Left renal cortex interstitium (tissue), 4 donors: Measurements from ENCODE around the gene MCM3AP. TPM values are rescaled to one million over a fixed set of nuclear protein-coding genes. Genes with fewer than 3 reads are reported as not detected.

ENCODE experiments used
- DNase-seq, 4 donors: peaks; one replicate each; pipeline ENCODE4 v3.0.0-alpha.2; 2013; ENCODE audit warnings: low read depth in 4 of 4, low spot score in 2 of 4, missing footprints in 1 of 4
- polyA plus RNA-seq, 4 donors: library from polyadenylated mRNA; unstranded; fragments of 120-200 nt; gene quantifications; one replicate each; pipeline ENCODE4 v1.2.1, GENCODE V29; 2013; ENCODE audit not compliant: insufficient read length in 4 of 4

The MCM3AP gene
- polyA plus RNA-seq, 4 donors, result 64.5 to 114 (median 87.3) TPM

DNA sequence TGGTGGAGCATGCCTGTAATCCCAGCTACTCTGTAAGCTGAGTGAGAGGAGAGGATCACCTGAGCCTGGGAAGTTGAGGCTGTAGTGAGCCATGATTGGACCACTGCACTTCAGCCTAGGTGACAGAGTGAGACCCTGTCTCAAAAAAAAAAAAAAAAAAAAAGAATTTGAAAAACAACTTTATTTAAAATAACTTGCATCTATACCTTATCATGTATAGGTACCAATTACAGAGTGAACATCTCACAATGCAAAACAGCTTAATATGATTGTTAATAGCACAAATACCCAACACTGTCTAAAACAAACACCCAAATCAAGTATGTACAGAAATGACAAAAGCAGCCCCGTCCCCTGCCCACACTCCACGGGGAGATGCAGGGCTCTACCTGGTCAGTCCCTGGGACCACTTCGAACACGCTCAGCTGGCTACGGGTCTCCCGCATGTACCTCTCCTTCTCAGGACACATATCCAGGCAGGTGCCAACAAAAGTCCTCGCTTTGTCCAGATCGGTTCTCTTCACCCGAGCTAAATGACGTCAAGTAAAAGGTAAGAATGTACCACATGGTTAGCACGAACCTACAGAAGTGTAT, 10.5 kb downstream of the MCM3AP start:
- no peak for DNase-seq

DNA sequence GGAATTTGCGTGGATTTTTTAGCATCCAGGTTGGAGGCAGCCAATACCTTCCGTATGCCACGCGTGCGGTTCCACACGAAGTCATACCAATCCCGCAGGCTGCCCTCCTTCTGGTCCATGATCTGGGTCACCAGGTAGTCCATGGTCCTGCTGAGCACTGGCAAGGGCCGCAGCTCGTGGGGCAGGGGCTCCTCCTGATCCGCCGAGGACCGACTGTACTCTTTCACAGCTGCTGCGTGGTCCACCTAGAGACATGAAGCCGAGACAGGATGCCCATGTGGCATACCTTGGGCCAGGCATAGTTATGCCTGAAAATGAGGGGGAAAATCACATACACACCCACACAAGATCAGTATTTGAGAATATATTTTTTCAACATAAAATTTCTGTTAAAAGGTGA, 12.1 kb downstream of the MCM3AP start:
- DNase-seq, result no peak

DNA sequence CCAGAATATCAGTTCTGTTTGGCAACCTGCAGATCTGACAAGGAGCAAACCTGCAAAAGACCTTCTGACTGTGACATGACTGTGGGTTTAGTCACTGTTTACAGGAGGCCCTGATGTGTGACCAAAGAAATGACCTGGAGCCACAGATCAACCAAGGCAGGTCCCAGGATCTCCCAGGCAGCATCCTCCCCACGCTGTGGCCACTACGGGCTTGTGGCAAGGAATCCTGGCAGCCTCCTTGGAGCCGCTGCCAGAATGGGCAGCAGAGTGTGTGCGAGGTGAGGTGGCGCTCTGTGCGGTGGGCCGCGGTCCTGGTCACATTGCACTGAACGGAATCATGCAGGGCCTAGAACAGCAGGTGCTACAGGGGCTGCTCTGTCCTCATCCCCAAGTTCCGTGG, 15.9 kb downstream of the MCM3AP start:
- no peak for DNase-seq

DNA sequence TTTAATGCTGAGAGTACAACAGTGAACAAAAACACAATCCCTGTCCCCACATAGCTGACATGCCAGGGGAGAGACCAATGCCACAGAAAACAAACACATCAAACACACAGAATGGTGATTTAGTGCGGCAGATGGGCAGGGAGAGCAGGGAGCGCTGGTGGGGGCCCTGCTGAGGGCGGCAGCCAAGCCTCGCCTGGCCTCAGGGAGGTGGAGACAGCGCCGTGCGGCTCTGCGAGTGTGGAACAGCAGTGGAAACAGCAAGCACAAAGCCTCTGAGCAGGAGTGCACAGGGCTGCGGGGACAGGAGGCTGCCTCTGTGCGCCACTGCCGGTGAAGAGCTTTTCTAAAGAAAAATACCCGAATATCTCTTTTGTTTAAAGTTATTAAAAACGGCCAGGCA, 17.0 kb downstream of the MCM3AP start:
- no peak for DNase-seq

DNA sequence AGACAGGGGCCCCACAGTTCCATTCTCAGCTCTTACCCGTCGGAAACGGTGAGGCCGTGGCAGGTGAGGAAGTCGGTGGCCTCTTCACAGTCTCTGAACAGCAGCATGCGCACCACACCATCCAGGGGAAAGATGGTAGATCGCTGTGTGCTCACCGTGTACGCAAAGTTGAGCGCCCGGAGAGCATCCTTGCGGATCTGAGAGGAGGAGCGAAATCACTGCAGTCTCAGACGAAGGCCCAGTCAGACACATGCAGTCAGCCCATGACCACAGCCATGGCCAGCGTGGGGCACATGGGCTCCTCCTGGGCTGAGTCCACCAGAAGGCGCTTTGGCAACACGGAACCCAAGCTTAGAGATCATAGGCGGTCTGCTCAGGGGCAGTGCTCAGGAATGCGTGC, 18.5 kb downstream of the MCM3AP start:
- DNase-seq, result no peak

DNA sequence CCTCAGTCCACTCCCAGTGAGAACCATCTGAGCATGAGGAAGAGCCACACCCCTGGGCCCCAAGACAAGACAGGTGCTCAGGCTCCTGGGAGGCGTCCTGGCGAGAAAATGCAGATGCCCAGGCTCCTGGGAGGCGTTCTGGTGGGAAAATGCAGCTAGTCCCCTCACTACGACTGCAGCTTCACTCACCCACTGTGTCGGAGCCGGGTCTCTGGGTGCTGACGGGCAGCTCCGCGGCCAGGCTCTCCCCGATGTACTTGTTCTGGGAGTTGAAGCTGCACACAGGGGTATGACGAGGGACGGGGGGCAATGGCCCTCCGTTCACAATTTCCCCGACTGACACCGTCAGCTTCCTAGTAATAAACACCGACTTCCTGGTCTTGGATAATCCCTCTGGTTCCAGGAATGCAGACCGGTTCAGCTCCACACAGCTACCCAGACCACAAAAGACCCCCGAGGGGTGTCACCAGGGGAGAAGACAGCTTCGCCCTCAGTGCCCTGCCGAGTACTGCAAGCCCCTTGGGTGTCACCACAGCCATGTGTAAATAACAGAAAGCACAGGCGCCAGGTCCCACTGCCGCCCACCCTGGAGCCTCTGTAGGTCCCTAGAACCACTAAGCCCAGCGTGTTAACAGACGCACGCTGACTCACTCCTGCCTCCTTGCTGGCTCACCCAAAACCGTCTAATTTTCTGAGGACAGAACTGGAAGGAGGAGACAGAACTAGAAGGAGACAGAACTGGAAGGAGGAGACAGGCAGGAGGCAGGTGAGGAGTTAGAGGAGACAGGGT, 19.5 kb downstream of the MCM3AP start:
- no peak for DNase-seq

DNA sequence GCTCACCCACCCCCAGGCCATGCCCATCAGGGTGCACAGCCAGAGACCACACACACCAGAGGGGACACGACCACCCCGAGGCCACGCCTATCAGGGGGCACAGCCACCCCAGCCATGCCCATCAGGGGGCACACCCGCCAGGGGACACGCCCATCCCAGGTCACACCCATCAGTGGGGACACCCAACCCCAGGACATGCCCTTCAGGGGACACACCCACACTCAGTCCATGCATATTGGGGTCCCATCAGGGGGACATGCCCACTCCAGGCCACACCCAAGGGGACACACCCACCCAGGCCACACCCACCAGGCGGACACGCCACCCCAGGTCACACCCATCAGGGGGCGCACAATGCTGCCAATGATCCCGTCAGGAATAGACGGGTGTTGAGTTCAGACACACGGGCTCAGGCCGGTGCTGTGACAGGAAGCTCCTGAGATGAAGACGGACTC, 20.7 kb downstream of the MCM3AP start:
- no peak for DNase-seq

DNA sequence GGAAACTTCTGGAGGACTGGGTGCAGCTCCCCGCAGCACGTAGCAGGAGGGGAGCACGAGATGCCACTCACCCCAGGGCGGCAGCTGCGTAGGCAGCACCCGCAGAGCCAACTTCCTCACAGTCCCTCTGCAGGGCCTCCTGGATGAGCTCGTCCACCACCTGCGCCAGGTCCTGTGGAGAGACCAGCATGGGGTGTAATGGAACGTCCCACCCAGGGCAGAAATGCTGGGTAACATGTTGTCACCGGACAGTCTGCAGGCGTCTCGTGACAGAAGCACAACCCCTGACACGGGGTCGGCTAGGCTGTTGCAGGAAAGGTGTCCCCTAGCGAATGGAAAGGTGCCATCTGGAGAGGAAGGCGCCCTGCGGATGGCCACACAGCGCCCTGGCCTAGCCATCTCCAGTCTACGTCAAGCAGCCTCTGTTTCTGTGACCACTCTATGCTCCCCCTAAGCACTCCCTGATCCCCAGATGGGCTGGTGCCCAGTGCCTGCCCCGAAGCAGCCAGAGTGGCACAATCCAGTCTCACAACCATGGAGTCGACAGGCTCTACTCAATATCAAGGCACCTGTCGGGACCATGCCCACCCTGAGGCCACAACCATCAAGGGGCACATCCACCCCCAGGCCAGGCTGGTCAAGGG, 21.2 kb downstream of the MCM3AP start:
- no peak for DNase-seq

DNA sequence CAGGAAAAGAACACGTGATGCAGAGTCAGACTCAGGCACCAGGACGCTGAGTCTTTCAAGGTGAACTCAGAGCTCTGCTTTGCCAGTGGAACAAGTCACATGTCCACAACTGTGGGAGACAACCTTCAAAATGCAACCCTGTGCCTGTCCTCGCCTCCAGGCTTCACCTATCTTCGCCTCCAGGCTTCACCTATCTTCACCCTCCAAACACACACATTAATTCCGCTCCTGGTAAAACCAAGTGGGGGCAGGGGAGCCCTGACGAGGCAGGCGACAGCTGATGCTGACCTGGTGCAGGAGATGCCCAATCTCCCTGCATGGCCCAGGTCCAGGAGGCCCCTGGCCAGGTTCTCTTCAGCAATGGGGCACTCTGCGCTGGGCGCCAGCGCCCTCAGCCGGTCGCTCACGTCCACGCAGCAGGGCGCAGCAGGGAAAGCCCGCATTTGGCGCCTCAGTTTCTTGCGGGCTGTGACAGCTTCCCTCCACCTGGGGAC, 28.9 kb downstream of the MCM3AP start:
- DNase-seq, result no peak

DNA sequence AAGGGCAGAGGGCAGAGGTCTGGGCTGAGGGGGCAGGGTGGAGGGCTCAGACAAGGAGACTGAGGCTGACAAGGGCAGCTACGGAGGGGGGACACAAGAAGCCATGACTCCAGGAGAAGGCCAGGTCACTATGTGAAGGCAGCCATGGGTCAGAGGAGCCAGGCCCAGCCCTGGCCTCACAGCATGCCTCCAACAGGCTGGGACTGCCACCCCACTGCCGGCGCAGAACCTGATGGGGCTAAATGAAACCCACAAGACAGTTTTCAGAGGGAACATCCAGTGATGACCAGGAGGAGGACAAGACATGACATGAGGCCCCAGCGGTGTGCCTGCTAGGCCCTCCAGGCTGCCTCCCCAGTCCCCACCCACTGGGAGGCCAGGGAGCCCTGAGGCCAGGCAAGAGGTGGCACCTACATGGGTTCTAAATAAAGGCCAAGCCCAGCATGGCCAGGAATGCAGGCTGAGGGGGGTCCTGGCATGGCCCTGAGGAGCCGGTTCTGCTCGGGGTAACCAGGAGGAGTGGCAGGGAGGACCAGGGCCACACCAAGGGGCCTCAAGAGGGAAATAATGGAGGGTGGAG, 29.6 kb downstream of the MCM3AP start:
- no peak for DNase-seq

DNA sequence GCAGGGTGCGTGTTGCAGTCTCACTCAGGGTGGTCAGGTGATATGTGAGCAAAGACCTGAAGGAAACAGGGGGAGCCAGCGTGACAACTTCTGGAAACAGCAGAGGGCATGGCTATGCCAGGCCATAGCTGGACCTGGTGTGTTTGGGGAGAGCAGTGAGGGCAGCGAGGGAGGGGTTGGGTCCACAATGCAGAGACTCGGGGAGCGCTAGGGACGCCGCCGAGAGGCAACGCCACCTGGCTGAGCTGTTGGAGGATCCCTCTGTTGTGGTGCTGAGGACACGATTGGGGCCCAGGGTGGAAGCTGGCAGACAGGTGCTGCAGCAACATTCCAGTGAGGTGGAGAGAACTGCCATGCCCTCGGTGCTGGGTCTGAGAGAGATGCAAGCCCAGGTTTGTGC, 30.2 kb downstream of the MCM3AP start:
- DNase-seq, result no peak

DNA sequence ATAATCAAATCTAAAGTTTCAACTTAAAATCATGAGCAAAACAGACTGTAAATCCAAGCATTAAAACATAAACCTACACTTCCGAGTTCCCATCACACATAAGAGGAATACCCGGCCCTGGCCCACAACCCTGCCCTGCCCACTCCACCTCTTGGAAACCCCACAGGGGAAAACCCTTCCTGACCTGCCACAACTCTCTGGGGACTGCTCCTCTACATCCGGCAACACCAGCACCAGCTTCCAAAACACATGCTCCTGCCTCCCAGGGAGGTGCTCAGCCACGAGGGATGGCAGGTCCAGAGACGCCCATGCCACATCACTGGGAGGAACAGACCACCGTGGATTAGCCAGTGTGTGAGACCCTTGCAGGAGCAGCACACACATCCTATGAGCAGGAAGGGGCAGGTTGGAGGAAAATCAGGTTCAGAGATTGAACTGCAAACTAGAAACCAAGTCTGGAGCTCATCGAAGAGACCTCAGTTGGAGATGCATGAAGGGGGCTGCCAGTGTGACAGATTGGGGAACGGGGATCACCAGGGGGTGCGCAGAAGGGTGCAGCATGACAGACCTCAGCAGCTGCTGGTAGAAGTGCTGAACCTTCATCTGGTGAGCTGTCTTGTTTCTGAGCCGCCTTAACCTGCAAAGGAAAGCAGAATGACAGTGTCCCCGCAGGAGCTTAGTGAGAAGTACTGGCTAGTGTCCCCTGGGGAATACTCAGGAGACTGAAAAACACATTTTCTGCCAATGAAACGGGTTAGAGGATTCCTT, 31.0 kb downstream of the MCM3AP start:
- no peak for DNase-seq

DNA sequence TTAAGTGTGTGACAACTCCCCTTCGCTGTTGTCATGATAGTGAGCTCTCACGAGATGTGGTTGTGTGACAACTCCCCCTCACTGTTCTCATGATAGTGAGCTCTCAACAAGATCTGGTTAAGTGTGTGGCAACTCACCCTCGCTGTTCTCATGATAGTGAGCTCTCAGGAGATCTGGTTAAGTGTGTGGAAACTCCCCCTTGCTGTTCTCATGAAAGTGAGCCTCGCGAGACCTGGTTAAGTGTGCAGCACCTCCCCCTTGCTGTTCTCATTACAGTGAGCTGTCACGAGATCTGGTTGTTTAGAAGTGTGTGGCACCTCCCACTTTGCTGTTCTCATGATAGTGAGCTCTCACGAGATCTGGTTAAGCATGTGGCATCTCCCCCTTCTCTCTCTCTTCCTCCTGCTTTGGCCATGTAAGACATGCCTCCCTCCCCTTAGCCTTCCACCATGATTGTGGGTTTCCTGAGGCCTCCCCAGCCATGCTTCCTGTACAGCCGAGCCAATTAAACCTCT, 31.7 kb downstream of the MCM3AP start:
- DNase-seq, result no peak

DNA sequence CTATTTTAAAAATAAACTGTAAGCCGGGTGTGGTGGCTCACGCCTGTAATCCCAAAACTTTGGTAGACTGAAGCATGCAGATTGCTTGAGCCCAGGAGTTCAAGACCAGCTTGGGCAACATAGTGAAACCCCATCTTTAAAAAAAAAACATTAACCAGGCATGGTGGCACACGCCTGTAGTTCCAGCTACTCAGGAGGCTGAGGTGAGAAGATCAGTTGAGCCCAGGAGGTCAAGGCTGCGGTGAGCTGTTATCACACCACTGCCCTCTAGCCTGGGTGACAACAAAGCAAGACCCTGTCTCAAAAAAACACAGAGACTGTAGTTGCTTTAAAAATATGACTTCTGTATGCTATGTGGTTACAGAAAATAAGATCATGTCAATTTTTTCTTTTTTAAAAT, 32.6 kb downstream of the MCM3AP start:
- no peak for DNase-seq

DNA sequence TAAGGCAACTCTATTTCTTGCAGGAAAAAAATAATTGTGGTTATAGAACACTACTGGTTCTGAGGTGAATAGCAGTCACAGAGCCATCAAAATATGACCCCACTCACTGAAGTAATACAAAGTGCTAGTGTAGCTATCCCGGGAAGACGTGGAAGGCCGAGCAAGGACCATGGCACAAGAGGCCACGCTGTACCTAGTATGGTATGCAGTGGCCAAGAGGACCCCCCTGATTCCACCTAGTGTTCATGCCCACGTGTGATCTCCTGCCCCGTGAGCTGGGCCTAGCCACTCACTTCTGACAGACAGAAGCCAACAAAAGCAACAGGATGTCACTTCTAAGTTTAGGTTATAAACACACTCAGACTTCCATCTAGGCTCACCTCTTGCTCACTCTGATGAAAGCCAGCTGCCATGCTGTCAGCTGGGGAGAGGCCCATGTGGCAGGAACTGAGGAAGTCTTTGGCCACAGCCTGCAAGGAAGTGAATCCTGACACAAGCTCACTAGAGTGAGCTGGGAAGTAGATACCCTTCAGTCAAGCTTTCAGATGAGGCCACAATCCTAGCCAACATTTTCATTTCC, 35.2 kb downstream of the MCM3AP start:
- DNase-seq, result no peak

DNA sequence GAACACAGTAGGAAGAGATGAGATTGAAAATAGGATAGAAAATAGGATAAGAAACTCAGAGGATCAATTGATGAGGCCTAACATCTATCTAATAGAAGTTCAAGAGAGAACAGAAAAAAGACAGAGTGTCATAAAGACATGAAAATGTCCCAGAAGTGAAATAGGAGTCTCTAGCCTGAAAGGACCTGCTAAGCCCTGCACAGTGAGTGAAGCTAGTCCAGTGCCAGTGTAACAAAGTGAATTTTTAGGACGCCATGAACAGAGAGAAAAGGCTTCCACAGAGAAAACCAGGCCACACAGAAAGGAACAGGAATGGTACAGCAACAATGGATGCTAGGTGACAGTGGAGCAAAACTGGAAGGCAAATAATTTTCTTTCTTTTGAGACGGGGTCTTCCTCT, 36.6 kb downstream of the MCM3AP start:
- DNase-seq, result no peak

DNA sequence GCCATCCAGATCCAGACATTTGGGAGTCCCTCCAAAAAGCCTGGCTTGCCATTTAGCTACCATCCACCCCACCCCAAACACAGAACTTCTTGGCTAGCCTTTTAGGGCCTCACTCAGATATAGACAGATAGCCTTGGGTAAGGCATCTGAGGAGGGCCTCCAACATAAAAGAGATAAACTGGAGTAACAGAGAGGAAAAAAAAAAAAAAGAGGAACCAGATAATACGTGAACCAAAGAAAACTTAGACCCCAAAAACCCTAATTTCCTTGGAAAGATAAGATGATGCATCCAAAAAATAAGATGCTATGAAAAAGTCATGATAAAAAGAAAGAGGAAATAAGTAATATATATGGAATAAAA, 37.0 kb downstream of the MCM3AP start:
- no peak for DNase-seq

DNA sequence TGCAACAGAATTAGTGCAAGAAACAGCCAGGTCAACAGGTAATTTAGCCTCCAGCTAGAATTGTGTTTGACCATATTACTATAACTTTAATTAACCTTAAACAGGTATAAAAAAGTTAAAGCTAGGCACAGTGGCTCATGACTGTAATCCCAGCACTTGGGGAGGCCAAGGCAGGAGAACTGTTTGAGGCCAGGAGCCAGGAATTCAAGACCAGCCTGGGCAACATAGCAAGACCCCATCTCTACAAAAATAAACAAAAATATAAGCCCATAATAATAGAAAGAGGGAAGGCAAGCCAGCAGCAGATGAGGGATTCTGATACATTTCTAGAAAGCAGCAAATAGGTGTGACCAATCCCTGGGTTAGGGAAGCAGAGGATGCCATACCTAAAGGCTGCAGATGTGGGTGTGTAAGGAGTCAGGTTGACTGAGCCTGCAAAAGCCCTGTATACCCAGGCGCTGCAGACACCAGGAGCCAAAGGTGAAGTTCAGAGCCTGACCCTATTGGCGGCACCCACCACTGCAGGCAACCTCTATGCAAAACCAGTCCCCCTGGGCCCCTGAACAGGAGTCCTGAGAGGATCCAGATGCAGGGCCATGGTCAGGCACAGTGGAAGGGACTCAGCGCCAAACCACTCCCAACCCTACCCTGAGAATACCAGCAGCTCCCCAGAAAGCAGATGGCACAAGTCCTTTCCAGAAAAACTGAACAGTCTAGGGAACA, 37.6 kb downstream of the MCM3AP start:
- no peak for DNase-seq

DNA sequence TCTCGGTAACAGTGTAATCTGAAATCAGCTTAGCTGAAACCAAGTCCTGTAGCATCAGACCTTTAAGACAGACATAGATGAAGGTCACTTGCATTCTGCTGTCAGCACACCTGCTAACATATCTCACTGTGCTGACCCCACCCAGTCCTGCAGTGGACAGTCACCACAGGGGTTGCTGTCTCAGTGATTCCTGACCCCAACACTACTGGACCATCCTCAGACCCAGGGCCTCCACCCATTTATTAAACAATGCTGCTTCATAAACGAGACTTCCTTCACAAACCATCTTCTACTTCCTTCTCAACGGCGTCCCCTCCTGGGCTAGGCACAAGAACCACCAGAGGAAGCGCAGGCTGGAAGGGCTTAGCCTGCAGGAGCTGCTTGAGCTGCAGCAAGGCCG, 39.1 kb downstream of the MCM3AP start:
- DNase-seq, result no peak
